HFFc6 (cell line): ENCODE measurements around the gene GAB2. TPM values are rescaled to one million over a fixed set of nuclear protein-coding genes. Genes with fewer than 3 reads are reported as not detected.
A peak's percentile ranks its signal among the peaks of the same experiment; 100 is the strongest.

Source experiments
- DNase-seq: peaks from one replicate; pipeline ENCODE4 v3.0.0-alpha.2; 2018
- H3K27ac Mint-ChIP-seq: 2 replicates; pipeline ENCODE4 v1.8.0; 2020; ENCODE audit warnings: mild to moderate bottlenecking, mixed read lengths
- H3K27me3 Mint-ChIP-seq: 2 replicates; pipeline ENCODE4 v1.8.0; 2021; ENCODE audit warnings: mild to moderate bottlenecking, moderate library complexity, mixed read lengths; ENCODE audit not compliant: insufficient read depth
- H3K36me3 Mint-ChIP-seq: 2 replicates; pipeline ENCODE4 v1.8.0; 2021; ENCODE audit warnings: low read depth, mixed read lengths
- H3K4me1 Mint-ChIP-seq: 2 replicates; pipeline ENCODE4 v1.8.0; 2020; ENCODE audit warnings: low read depth, mixed read lengths
- H3K4me3 Mint-ChIP-seq: 2 replicates; pipeline ENCODE4 v1.8.0; 2020; ENCODE audit warnings: mild to moderate bottlenecking, moderate library complexity, mixed read lengths
- H3K9me3 Mint-ChIP-seq: 2 replicates; pipeline ENCODE4 v1.8.0; 2020; ENCODE audit warnings: mild to moderate bottlenecking, mixed read lengths
- total RNA-seq, 6 experiments: library from RNA; stranded (reverse); fragmentation: NEBNext Ultra II Directional; extraction: Animal tissue kit (Norgen Biotek cat#: 25700); gene quantifications; 2 replicates in 1 of 6; 3 replicates in 5 of 6; pipeline ENCODE4 v1.2.3, GENCODE V29; 2021
- TF ChIP-seq, protein P1 (sequence below): fragments of 200-600 bp; sonication (generic); IDR thresholded peaks from 2 replicates; pipeline ENCODE4 v1.5.0; 2021; ENCODE audit warnings: antibody characterized with exemption, mild to moderate bottlenecking

The GAB2 gene
- total RNA-seq, 6 experiments from 2014 or later = 8.4 to 12.1 (median 9.9) TPM

DNA sequence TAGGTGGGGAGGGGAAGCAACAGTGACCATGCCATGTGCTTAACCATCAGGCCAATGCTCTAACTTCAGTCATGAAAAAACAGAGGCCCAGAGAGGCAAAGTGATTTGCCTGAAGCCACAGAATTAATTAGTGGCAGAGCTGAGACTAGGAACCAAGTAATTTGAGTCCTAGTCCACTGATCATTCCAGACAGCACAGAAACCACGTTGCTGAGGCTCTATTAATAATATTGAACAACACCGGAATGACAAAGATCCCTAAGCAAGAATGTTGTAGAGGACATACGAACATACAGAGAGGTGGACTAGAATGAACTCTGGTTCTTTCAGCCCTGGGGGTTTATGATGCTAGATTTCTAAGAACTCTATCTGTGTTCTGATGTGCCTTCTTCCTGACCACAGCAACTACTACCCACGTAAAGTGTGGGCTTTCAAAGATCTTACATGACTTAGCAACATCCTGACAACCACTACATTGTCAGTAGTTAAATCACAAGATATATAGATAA lies 92.3 kb downstream of the GAB2 start:
- Mint-ChIP-seq H3K4me3 (no peak overlapping the region), H3K9me3 (no peaks in the 10 kb centered on the region), H3K36me3 (no peaks in the 10 kb centered on the region), H3K27ac (no peak overlapping the region), H3K27me3 (peaks cover 5% of the 10 kb centered on the region; the same call in 1 of the 2 replicates), H3K4me1 (peaks cover 6% of the 10 kb centered on the region)
- TF ChIP-seq, protein P1, sequence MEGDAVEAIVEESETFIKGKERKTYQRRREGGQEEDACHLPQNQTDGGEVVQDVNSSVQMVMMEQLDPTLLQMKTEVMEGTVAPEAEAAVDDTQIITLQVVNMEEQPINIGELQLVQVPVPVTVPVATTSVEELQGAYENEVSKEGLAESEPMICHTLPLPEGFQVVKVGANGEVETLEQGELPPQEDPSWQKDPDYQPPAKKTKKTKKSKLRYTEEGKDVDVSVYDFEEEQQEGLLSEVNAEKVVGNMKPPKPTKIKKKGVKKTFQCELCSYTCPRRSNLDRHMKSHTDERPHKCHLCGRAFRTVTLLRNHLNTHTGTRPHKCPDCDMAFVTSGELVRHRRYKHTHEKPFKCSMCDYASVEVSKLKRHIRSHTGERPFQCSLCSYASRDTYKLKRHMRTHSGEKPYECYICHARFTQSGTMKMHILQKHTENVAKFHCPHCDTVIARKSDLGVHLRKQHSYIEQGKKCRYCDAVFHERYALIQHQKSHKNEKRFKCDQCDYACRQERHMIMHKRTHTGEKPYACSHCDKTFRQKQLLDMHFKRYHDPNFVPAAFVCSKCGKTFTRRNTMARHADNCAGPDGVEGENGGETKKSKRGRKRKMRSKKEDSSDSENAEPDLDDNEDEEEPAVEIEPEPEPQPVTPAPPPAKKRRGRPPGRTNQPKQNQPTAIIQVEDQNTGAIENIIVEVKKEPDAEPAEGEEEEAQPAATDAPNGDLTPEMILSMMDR = no peak
- no peak for DNase-seq

DNA sequence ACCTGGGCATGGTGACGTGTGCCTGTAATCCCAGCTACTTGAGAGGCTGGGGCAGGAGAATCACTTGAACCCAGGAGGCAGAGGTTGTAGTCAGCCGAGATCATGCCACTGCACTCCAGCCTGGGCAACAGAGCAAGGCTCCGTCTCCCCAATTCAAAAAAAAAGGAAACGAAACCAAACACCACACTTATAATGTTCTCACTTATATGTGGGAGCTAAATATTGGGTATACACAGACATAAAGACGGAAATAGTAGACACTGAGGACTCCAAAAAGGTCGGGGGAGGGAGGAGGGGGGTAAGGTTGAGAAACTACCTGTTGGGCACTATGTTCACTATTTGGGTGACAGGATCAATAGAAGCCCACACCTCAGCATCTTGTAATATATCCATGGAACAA lies 94.3 kb downstream of the GAB2 start:
- Mint-ChIP-seq H3K4me3 (no peak overlapping the region), H3K4me1 (peaks cover 26% of the 10 kb centered on the region), H3K36me3 (no peaks in the 10 kb centered on the region), H3K9me3 (no peaks in the 10 kb centered on the region), H3K27ac (no peak overlapping the region), H3K27me3 (peaks cover 4% of the 10 kb centered on the region; the same call in 1 of the 2 replicates)
- TF ChIP-seq, protein P1 = no peak
- DNase-seq = no peak

DNA sequence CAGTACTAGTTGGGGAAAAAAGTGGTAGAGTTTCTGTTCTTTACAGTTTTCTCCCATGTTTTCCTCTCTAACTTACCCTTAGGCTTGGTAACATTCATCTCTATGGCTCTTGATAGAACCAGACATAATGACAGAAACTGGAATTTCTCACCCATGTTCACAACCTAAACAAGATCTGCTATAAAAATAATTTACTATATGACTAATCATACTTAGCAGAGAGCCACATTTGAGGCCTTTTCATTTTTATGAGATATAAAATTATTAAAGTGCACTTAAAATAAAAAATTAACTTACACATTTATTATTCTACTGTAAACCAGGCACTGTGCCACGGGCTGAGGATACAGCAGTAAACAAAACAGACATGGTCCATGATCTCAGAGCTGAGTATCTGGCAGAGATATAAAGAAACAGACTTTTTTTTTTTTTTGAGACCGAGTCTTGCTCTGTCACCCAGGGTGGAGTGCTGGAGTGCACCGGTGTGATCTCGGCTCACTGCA lies 98.1 kb downstream of the GAB2 start:
- Mint-ChIP-seq H3K27me3 (no peaks in the 10 kb centered on the region), H3K4me1 (peaks cover 34% of the 10 kb centered on the region), H3K4me3 (no peak overlapping the region), H3K36me3 (no peaks in the 10 kb centered on the region), H3K27ac (peak overlapping the region; percentile 62), H3K9me3 (no peaks in the 10 kb centered on the region)
- peak; percentile 25 for DNase-seq
- TF ChIP-seq, protein P1 = no peak

DNA sequence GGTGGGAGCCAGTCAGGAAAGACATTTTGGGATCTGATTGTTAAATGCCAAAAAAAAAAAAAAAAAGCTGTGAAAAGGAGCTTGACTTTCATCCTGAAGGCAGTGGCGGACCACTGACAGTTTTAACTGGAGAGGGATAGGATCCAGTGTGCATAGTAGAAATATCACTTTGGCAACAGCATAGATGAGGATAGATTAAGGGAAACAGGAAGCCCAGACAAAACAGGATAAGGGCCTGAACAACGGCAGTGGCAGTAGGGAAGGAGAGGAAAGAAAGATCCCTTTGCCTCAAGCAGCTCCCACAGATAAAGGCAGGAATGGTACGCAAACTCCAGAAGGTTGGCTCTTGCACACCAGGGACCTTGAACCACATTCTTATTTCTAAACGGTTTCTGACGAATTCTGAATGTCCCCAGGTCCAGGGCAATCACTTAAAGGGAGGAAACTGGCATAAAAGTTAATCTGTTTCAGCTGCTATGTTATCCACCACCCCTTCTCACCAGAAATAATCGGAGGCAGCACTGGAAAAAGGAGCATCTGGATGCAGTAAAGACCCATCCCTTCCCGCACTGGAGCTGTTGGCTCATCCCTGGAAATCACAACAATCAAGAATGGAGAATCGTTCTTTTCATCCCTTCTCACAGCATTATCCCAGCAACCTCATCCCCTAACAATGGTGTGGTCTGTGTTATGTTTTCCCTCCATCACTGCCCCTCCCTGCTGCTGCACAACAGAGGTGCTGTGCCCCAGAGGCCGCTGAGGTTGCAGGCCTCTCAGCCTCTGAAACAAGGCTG lies 99.1 kb downstream of the GAB2 start:
- peak overlapping the region; percentile 43; the same call in 1 of the 2 replicates for H3K4me3 Mint-ChIP-seq
- TF ChIP-seq, protein P1 = no peak
- no peak for DNase-seq
- peak overlapping the region; percentile 62 for H3K27ac Mint-ChIP-seq
- no peaks in the 10 kb centered on the region for H3K36me3 Mint-ChIP-seq
- no peaks in the 10 kb centered on the region for H3K27me3 Mint-ChIP-seq
- H3K9me3 Mint-ChIP-seq = no peaks in the 10 kb centered on the region
- peaks cover 40% of the 10 kb centered on the region for H3K4me1 Mint-ChIP-seq

DNA sequence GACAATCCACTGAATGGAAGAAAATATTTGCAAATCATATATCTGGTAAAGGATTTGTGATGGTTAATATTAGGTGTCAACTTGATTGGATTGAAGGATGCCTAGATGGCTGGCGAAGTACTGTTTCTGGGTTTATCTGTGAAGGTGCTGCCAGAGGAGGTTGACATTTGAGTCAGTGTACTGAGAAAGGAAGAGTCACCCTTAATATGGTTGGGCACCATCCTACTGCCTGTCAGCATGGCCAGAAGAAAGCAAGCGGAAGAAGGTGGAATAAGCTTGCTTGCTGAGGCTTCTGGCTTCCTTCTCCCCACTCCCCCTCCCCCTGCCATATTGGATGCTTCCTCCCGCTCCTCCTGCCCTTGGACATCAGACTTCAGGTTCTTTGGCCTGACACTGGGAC lies 101.9 kb downstream of the GAB2 start:
- no peaks in the 10 kb centered on the region for H3K27me3 Mint-ChIP-seq
- TF ChIP-seq, protein P1 = no peak
- H3K9me3 Mint-ChIP-seq = no peaks in the 10 kb centered on the region
- peaks cover 48% of the 10 kb centered on the region for H3K4me1 Mint-ChIP-seq
- H3K4me3 Mint-ChIP-seq = no peak overlapping the region
- no peak for DNase-seq
- no peaks in the 10 kb centered on the region for H3K36me3 Mint-ChIP-seq
- no peak overlapping the region for H3K27ac Mint-ChIP-seq
